ENCODE data around the gene ISM1. TPM values are rescaled to one million over a fixed set of nuclear protein-coding genes. Genes with fewer than 3 reads are reported as not detected.

Gene ISM1
- total and polyA plus RNA-seq, 2 donors (not counting 3 experiments of a cell fraction or from before 2014, with no cell fraction given), result not detected

- no peak overlapping the region for H3K4me2 ChIP-seq (ENCODE audit: insufficient read depth, low read length)
- H3K27me3 ChIP-seq (ENCODE audit: control insufficient read depth in 2 of 2, insufficient read depth in 2 of 2, low read length in 2 of 2), result peaks cover 0 to 4% of the 10 kb centered on the region in 2 experiments
- no TSS peak for BruUV-seq (replicated peaks)
- no peaks in the 10 kb centered on the region for H4K20me1 ChIP-seq (replicated peaks; ENCODE audit: control insufficient read depth, extremely low read depth, insufficient read depth, low read length)
- no peaks in the 10 kb centered on the region for H3K9me3 ChIP-seq (replicated peaks; ENCODE audit: control insufficient read depth, insufficient read depth, low read length)
- dilution Hi-C loops (cut with MboI; ENCODE audit: extremely low pct_ligation_motif_present, low sequenced_read_pairs), result no loop called here
- FAIRE-seq (no peak), DNase-seq (ENCODE audit: low read depth, low spot score) (no peak)
- no peaks in the 10 kb centered on the region for H3K9me1 ChIP-seq (replicated peaks; ENCODE audit: control insufficient read depth, extremely low read depth, insufficient read depth, low read length)
- H3K4me1 ChIP-seq (ENCODE audit: control insufficient read depth, extremely low read depth, insufficient read depth, low read length), result no peaks in the 10 kb centered on the region
- no peak overlapping the region for H3K9ac ChIP-seq (replicated peaks; ENCODE audit: extremely low read depth, insufficient read depth, low read length)
- H3K36me3 ChIP-seq (ENCODE audit: control insufficient read depth in 2 of 2, extremely low read depth in 1 of 2, insufficient read depth in 2 of 2, low read length in 2 of 2), result no peaks in the 10 kb centered on the region
- H3K79me2 ChIP-seq (ENCODE audit: control insufficient read depth, insufficient read depth, low read length), result no peaks in the 10 kb centered on the region
- CTCF ChIA-PET, result interaction anchor here (1.3 kb wide), 1 partner anchor 18 kb away, joined by 4 read pairs; no protein-coding TSS in a partner anchor
- TF ChIP-seq JUN (IDR thresholded peaks at IDR 0.05; ENCODE audit: borderline replicate concordance, insufficient read depth, insufficient read length, low read depth) (no peak), GATA2 (IDR thresholded peaks at IDR 0.05; ENCODE audit: insufficient read depth, insufficient read length, low read depth, low read length) (no peak), FOS (IDR thresholded peaks at IDR 0.05; ENCODE audit: borderline replicate concordance, insufficient read depth, low read length) (no peak), POLR2AphosphoS5 (IDR thresholded peaks at IDR 0.05; ENCODE audit: insufficient read depth, low read depth, low read length) (no peak), EZH2 (IDR thresholded peaks at IDR 0.05; ENCODE audit: borderline replicate concordance, low read depth, low read length, severe bottlenecking) (no peak), POLR2A (IDR thresholded peaks at IDR 0.05; ENCODE audit: low read depth, low read length) (no peak), MAX (IDR thresholded peaks at IDR 0.05; ENCODE audit: insufficient read depth, insufficient read length) (no peak), MYC (IDR thresholded peaks at IDR 0.05; ENCODE audit: low read depth, low read length) (no peak)
- TF ChIP-seq, protein P1, sequence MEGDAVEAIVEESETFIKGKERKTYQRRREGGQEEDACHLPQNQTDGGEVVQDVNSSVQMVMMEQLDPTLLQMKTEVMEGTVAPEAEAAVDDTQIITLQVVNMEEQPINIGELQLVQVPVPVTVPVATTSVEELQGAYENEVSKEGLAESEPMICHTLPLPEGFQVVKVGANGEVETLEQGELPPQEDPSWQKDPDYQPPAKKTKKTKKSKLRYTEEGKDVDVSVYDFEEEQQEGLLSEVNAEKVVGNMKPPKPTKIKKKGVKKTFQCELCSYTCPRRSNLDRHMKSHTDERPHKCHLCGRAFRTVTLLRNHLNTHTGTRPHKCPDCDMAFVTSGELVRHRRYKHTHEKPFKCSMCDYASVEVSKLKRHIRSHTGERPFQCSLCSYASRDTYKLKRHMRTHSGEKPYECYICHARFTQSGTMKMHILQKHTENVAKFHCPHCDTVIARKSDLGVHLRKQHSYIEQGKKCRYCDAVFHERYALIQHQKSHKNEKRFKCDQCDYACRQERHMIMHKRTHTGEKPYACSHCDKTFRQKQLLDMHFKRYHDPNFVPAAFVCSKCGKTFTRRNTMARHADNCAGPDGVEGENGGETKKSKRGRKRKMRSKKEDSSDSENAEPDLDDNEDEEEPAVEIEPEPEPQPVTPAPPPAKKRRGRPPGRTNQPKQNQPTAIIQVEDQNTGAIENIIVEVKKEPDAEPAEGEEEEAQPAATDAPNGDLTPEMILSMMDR (IDR thresholded peaks at IDR 0.05; ENCODE audit: extremely low read depth in 1 of 2, insufficient read depth in 1 of 2, low read depth in 1 of 2, low read length in 2 of 2), result no peak
- H3K27ac ChIP-seq (ENCODE audit: insufficient read depth, low read depth, low read length), result no peak overlapping the region
- no peak overlapping the region for H3K4me3 ChIP-seq (replicated peaks in 1 of 3; ENCODE audit: insufficient read depth in 1 of 3, low read depth in 1 of 3, low read length in 3 of 3)
- H2AFZ ChIP-seq (ENCODE audit: low read depth, low read length), result no peak overlapping the region
- intact Hi-C loops (cut with micrococcal nuclease), result no loop called here
- POLR2A ChIA-PET, result no interaction called here
Measured at GRCh38 chr20:13341737-13342393, 120.8 kb downstream of the ISM1 start.

Measured in endothelial cell of umbilical vein (primary cell).